T-cell (primary cell): Measurements from ENCODE around the gene PRDM16. TPM values are rescaled to one million over a fixed set of nuclear protein-coding genes. Genes with fewer than 3 reads are reported as not detected.

ENCODE experiments used
- ATAC-seq, 4 experiments: fragments of 200-7000 bp in 3 of 4; fragments of 150-1000 bp in 1 of 4; cut with Tn5 transposase; replicated peaks in 1 of 4; 1 replicate in 3 of 4; 2 replicates in 1 of 4; pipeline ENCODE4 v1.10.0; 2021; ENCODE audit warnings: moderate library complexity in 3 of 4, mild to moderate bottlenecking in 2 of 4, moderate number of reproducible peaks in 1 of 4
- CTCF ChIA-PET, 2 donors: fragments of 300-600 bp; sonication (Branson Sonifier 250); formaldehyde crosslinking; loops; one replicate each; lab custom pipeline; 2022; ENCODE audit warnings: antibody characterized with exemption in 2 of 2; lab: Charles Lee
- POLR2A ChIA-PET, 2 donors: fragments of 300-600 bp; sonication (Branson Sonifier 250); formaldehyde crosslinking; loops; one replicate each; lab custom pipeline; 2022; ENCODE audit warnings: antibody characterized with exemption in 2 of 2; lab: Charles Lee
- DNase-seq, 35 experiments: peaks; one replicate each; pipeline versions ENCODE4 v3.0.0 to v3.0.0-alpha.2; 2013 to 2023
- H3K27ac ChIP-seq: one replicate; pipeline ENCODE4 v1.5.1; 2013; ENCODE audit warnings: low read length
- H3K27me3 ChIP-seq, 2 experiments: replicated peaks in 1 of 2; 1 replicate in 1 of 2; 2 replicates in 1 of 2; pipeline versions ENCODE4 v1.6.1 to v1.7.0; 2013; ENCODE audit warnings: low read length in 1 of 2, mixed read lengths in 1 of 2; ENCODE audit not compliant: control insufficient read depth in 2 of 2, insufficient read depth in 2 of 2; ENCODE audit errors: extremely low read depth in 1 of 2
- H3K36me3 ChIP-seq, 2 donors: 1 replicate in 1 of 2; 2 replicates in 1 of 2; pipeline versions ENCODE4 v1.6.1 to v1.7.0; 2013; ENCODE audit warnings: low read length in 1 of 2; ENCODE audit not compliant: control insufficient read depth in 2 of 2, insufficient read depth in 1 of 2; ENCODE audit errors: extremely low read depth in 1 of 2
- H3K4me1 ChIP-seq, 2 experiments: 1 replicate in 1 of 2; 2 replicates in 1 of 2; pipeline versions ENCODE4 v1.6.1 to v1.7.0; 2013; ENCODE audit warnings: low read length in 2 of 2, mixed read lengths in 1 of 2; ENCODE audit not compliant: insufficient read depth in 2 of 2, control insufficient read depth in 1 of 2; ENCODE audit errors: extremely low read depth in 1 of 2
- H3K4me3 ChIP-seq, 2 donors: 1 replicate in 1 of 2; 2 replicates in 1 of 2; pipeline versions ENCODE4 v1.5.1 to v1.7.0; 2013; ENCODE audit warnings: mild to moderate bottlenecking in 2 of 2, low read length in 1 of 2, moderate library complexity in 1 of 2; ENCODE audit not compliant: control insufficient read depth in 1 of 2; ENCODE audit errors: extremely low read depth in 1 of 2
- H3K9me3 ChIP-seq: 2 replicates; pipeline ENCODE4 v1.7.0; 2013
- H3K27ac Mint-ChIP-seq, 2 donors: one replicate each; pipeline ENCODE4 v1.8.0; 2020 to 2021; ENCODE audit warnings: mild to moderate bottlenecking in 2 of 2, mixed read lengths in 2 of 2
- H3K27me3 Mint-ChIP-seq, 2 donors: one replicate each; pipeline ENCODE4 v1.8.0; 2021 to 2022; ENCODE audit warnings: mixed read lengths in 2 of 2
- H3K36me3 Mint-ChIP-seq: one replicate; pipeline ENCODE4 v1.8.0; 2021; ENCODE audit warnings: mixed read lengths
- H3K4me1 Mint-ChIP-seq, 3 donors: one replicate each; pipeline ENCODE4 v1.8.0; 2020 to 2022; ENCODE audit warnings: mixed read lengths in 3 of 3, mild to moderate bottlenecking in 1 of 3
- H3K4me3 Mint-ChIP-seq, 3 donors: one replicate each; pipeline ENCODE4 v1.8.0; 2020 to 2022; ENCODE audit warnings: mild to moderate bottlenecking in 3 of 3, mixed read lengths in 3 of 3, moderate library complexity in 3 of 3
- H3K9me3 Mint-ChIP-seq, 3 donors: one replicate each; pipeline ENCODE4 v1.8.0; 2020 to 2022; ENCODE audit warnings: mixed read lengths in 3 of 3
- WGBS: methylation state at CpG from one replicate; pipeline ENCODE4 v1.1.5; 2013; ENCODE audit warnings: missing lambda C conversion rate; ENCODE audit not compliant: insufficient coverage; 5-methylcytosine and 5-hydroxymethylcytosine counted together
- total RNA-seq, 35 experiments: library from RNA in 6 of 35; stranded (reverse) in 6 of 35; fragments of 120-200 nt in 1 of 35; gene quantifications; one replicate each; pipeline versions ENCODE4 v1.2.1 to v1.2.4 and lab custom pipeline; 2013 to 2026

PRDM16 gene
- total RNA-seq, 5 donors from 2014 or later (not counting 1 experiment from before 2014, with no cell fraction given), result 0.15 to 0.70 (median 0.24) TPM; not detected in 1

GRCh38 chr1:3028531-3029282 lies 40.3 kb upstream of the PRDM16 start:
- Histone ChIP-seq H3K4me1 (peaks cover 11 to 22% of the 10 kb centered on the region in 2 experiments), H3K36me3 (no peaks in the 10 kb centered on the region), H3K9me3 (no peaks in the 10 kb centered on the region), H3K4me3 (no peak overlapping the region), H3K27ac (no peak overlapping the region), H3K27me3 (peaks cover 0 to 49% of the 10 kb centered on the region in 2 experiments)
- ChIA-PET POLR2A (interaction anchor here in 1 of 2 donors (0.5 kb wide), 1 partner anchor 8 kb away, joined by 4 read pairs; no protein-coding TSS in a partner anchor), CTCF (no interaction called here)
- ATAC-seq, result no peak
- no peak overlapping the region for H3K4me3 Mint-ChIP-seq
- H3K9me3 Mint-ChIP-seq, result no peaks in the 10 kb centered on the region
- peak in 1 of 35 experiments; percentile 1 for DNase-seq
- H3K36me3 Mint-ChIP-seq, result no peaks in the 10 kb centered on the region
- H3K27me3 Mint-ChIP-seq, result peaks cover 0 to 4% of the 10 kb centered on the region in 2 donors
- H3K4me1 Mint-ChIP-seq, result peaks cover 12 to 17% (median 15%) of the 10 kb centered on the region in 3 donors
- no peak overlapping the region for H3K27ac Mint-ChIP-seq
- WGBS, result 29% methylated on average over 23 of the region's 32 CpGs

DNA sequence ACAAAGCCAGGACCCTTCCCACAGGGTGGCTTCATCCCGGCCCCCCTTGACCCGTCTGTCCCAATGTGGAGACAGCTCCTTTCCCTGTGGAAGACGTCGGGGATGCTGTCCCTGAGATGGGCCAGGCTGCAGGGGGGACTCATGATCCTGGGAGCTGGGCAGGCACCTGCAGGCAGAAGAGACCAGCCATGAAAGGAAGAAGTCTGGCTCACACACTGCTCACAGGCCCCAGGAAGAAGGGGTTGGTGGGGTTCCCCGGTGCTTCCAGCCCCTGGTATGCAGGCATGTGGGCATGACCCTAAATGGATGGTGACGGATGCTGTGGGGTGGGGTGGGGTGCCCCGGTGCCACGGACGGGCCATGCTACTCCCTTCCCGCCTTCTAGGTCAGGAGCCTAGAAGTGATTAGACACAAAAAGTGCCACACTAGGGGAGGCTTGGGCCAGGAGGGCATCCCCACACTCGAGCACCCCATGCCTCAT lies 39.5 kb upstream of the PRDM16 start:
- Mint-ChIP-seq H3K4me3 (no peak overlapping the region), H3K4me1 (peaks cover 20 to 25% (median 23%) of the 10 kb centered on the region in 3 donors), H3K27me3 (peaks cover 0 to 4% of the 10 kb centered on the region in 2 donors), H3K27ac (no peak overlapping the region), H3K9me3 (no peaks in the 10 kb centered on the region), H3K36me3 (no peaks in the 10 kb centered on the region)
- Histone ChIP-seq H3K27me3 (peaks cover 0 to 52% of the 10 kb centered on the region in 2 experiments), H3K36me3 (no peaks in the 10 kb centered on the region), H3K4me1 (peaks cover 16 to 29% of the 10 kb centered on the region in 2 experiments), H3K4me3 (no peak overlapping the region), H3K9me3 (no peaks in the 10 kb centered on the region), H3K27ac (no peak overlapping the region)
- ChIA-PET POLR2A (interaction anchor here in 1 of 2 donors (0.5 kb wide), 1 partner anchor 9 kb away, joined by 4 read pairs; no protein-coding TSS in a partner anchor), CTCF (no interaction called here)
- ATAC-seq (no peak), DNase-seq (peak in 1 of 35 experiments; percentile 3)
- 83% methylated on average over 11 of the region's 11 CpGs for WGBS

DNA sequence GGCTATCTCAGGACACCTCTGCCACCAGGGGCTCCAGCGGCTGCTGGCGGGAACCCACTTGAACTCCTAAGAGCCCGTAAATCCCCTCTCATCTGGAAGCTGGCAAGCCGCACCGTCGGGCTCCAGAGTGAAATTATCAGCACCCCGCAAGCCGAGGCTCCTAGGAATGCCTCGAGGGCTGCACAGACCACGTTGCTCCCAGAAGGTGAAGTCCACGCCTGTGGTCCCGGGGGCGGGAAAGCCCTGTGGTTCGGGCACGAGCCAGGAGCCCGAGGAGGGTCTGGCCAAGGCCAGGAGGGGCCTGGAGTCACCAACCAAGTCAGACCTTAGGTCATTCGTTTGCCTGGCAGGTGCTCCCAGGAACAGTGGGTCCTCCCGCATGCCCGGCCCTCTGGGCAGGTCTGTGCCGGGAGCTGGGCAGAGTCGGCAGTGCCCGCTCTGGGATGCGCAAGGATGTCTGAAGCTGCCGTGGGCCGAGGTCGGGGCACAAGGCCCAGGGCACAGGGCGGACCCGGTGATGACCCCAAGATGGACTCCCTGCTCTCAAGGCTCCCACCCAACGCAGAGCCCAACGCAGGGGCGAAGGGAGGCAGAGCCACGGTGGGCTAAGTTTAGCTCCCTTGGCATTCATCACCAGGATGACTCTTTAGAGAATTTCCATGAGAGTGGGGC lies 38.9 kb upstream of the PRDM16 start:
- Histone ChIP-seq H3K27ac (no peak overlapping the region), H3K9me3 (no peaks in the 10 kb centered on the region), H3K36me3 (no peaks in the 10 kb centered on the region), H3K4me1 (peaks cover 16 to 34% of the 10 kb centered on the region in 2 experiments), H3K4me3 (no peak overlapping the region), H3K27me3 (peaks cover 0 to 55% of the 10 kb centered on the region in 2 experiments)
- CTCF ChIA-PET, result no interaction called here
- H3K4me3 Mint-ChIP-seq, result no peak overlapping the region
- POLR2A ChIA-PET, result no interaction called here
- no peak for ATAC-seq
- H3K9me3 Mint-ChIP-seq, result no peaks in the 10 kb centered on the region
- no peak overlapping the region for H3K27ac Mint-ChIP-seq
- peaks cover 0 to 4% of the 10 kb centered on the region in 2 donors for H3K27me3 Mint-ChIP-seq
- H3K4me1 Mint-ChIP-seq, result peaks cover 21 to 25% (median 25%) of the 10 kb centered on the region in 3 donors
- DNase-seq, result peak in 1 of 35 experiments; percentile 3
- no peaks in the 10 kb centered on the region for H3K36me3 Mint-ChIP-seq
- WGBS, result 90% methylated on average over 31 of the region's 32 CpGs

DNA sequence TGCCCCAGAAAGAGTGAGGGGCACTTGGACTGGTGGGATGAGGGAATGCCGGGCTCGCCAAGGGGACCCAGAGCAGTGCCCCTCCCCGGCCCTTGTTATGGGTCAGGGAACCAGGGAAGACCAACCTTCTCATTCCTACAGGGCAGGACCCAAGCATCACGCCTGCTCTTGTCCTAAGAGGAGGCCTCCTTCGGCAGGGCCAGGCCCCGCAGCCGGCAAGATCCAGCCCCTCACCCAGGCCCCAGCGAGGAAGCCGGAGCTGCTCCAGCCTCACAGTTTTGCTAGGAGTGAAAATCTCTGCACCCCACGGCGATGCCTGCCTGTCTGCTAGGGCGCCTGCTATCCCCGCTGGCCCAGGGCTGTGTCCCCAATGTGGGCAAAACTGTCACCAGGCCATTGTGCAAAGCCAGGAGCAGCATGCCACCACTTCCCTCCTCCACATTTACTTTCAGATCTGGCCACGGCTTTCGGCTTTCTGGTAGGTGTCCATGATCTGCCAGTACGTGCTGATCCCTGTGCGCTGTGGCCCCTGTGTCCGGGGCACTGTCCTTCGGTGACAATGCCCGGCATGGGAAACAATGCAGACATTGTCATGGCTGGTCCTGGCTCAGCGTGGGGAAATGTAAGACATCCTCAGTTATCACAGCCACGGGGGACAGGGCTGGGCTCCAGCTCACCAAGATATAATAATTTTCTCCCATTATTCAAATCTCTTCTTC lies 38.2 kb upstream of the PRDM16 start:
- no peak overlapping the region for H3K4me3 Mint-ChIP-seq
- H3K9me3 Mint-ChIP-seq, result no peaks in the 10 kb centered on the region
- Histone ChIP-seq H3K9me3 (no peaks in the 10 kb centered on the region), H3K4me1 (peaks cover 16 to 34% of the 10 kb centered on the region in 2 experiments), H3K36me3 (no peaks in the 10 kb centered on the region), H3K27me3 (peaks cover 0 to 58% of the 10 kb centered on the region in 2 experiments), H3K27ac (no peak overlapping the region), H3K4me3 (no peak overlapping the region)
- DNase-seq (peak in 1 of 35 experiments; percentile 3), ATAC-seq (no peak)
- H3K27ac Mint-ChIP-seq, result no peak overlapping the region
- no peaks in the 10 kb centered on the region for H3K36me3 Mint-ChIP-seq
- CTCF ChIA-PET, result no interaction called here
- 86% methylated on average over 17 of the region's 22 CpGs for WGBS
- H3K27me3 Mint-ChIP-seq, result peaks cover 0 to 4% of the 10 kb centered on the region in 2 donors
- POLR2A ChIA-PET, result no interaction called here
- H3K4me1 Mint-ChIP-seq, result peaks cover 21 to 31% (median 25%) of the 10 kb centered on the region in 3 donors

GRCh38 chr1:3031401-3032221 lies 37.4 kb upstream of the PRDM16 start:
- Mint-ChIP-seq H3K27me3 (peaks cover 0 to 4% of the 10 kb centered on the region in 2 donors), H3K4me3 (peak overlapping the region in 1 of 3 donors; percentile 59), H3K4me1 (peaks cover 21 to 33% (median 25%) of the 10 kb centered on the region in 3 donors), H3K9me3 (no peaks in the 10 kb centered on the region), H3K27ac (no peak overlapping the region), H3K36me3 (no peaks in the 10 kb centered on the region)
- no peak for ATAC-seq
- WGBS, result 83% methylated on average over 29 of the region's 35 CpGs
- no peaks in the 10 kb centered on the region for H3K9me3 ChIP-seq
- peaks cover 16 to 34% of the 10 kb centered on the region in 2 experiments for H3K4me1 ChIP-seq
- no peak overlapping the region for H3K27ac ChIP-seq
- ChIA-PET CTCF (no interaction called here), POLR2A (no interaction called here)
- DNase-seq, result peak in 1 of 35 experiments; percentile 3
- no peak overlapping the region for H3K4me3 ChIP-seq
- H3K27me3 ChIP-seq, result peaks cover 0 to 59% of the 10 kb centered on the region in 2 experiments
- no peaks in the 10 kb centered on the region for H3K36me3 ChIP-seq
